Measurements from ENCODE around the gene ARMH1.

Gene ARMH1

DNA sequence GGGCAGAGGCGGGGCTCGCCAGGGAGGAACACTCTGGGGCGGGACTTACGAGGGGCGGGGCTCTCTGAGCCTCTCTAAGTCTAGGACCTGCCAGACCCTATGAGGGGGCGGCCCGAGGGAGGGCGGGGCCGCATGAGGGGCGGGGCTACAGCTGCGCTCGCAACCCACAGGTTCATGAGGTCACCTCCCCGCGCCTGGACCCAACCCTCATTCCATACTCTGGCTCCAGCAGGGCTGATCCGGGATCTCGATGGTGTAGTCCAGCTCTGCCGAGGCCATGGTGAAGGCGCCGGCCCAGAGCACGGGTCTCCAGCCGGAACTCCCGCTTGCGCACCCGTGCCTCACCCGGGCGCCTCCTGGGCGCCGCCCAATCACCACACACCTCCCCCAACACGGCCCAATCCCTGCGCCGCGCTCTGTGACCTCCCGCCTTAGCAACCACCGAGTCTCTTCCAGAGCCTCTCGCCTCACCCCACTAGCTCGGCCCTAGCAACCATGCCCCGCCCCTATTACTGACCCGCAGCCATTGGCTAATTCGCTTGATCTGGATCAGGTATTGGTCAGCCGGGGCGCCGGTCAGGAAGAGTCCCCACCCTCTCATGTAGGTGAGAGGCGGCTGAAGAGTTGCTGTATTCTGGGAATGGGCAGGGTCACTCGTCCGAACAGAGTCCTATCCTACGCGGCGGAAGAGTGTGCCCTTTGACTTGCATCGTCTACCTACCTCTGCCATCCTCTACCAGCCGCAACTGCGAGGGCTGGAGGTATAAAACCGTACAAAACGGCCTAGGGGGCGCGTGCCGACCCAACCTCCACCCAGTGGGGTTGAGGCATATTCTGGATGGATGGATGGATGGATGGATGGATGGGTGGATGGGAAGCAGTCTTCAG is at the start of gene ARMH1, which contains the start of gene TMEM53:
Gene ARMH1, plus strand, starts transcription at position 602 of the 888 bp plus-strand sequence. CDS start 14,984 bp downstream, outside the sequence.
Gene TMEM53, minus strand, starts transcription at position 369 of the 888 bp plus-strand sequence. Its CDS starts 90 bp downstream, at position 279.
- TF ChIP-seq GATA1 (IDR thresholded peaks at IDR 0.05; ENCODE audit: low read depth, low read length) (no peak), POLR2A (IDR thresholded peaks at IDR 0.05; ENCODE audit: low read length) (peak; percentile 74)
- peak; percentile 98 to 99 for DNase-seq

DNA sequence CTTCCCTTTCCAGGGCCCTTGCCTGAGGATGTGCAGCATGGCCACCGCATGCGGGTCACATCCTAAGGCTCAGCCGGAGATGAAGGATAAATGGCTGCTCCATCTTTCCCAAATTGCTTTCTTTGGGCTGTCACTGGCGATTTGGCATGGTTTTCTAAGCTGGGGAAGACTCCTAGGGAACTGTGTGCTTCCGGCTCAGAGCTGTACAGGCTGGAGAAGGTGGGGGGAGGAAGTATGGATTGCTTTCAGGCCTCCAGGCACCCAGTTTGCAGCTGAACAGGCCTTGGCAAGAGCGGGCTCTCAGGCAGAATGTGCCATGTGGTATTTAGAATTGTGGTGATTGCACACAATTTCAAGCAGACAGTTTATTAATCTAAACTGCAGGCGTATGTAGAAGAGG is 49.2 kb upstream of the ARMH1 start:
- DNase-seq = no peak
- no peak for TF ChIP-seq GATA1 (IDR thresholded peaks at IDR 0.05; ENCODE audit: low read depth, low read length)
- TF ChIP-seq POLR2A (IDR thresholded peaks at IDR 0.05; ENCODE audit: low read length) = no peak

DNA sequence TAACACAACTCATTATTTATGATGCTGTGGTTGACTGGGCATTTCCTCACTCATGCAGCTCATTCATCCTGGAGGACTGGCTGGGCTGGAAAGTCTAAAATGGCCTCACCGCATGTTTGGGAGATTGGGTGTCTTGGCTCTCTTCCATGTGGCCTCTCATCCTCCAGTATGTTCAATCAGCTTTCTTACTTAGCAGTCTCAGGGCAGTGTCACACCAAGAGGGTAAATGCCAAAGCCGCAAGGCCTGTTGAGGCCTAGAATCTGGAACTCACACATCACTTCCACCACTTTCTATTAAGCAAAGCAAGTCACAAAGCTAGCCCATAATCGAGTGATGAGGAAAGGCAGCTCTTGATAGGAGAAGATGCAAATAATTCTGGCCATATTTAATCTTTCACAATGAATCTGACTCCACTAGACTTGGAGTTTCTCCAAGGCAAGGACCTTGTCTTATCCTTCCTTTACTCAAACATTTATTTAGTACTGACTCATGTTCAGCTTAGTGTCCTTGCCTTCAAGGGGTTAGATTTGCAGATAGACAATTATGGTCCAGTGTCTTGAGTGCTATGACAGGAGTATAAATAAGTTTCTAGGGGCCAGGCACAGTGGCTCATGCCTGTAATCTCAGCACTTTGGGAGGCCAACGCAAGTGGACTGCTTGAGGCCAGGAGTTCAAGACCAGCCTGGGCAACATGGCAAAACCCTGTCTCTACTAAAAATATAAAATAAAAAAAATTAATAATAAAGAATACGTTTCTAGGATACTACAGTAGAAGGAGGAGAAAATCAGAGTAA is 45.4 kb upstream of the ARMH1 start:
- TF ChIP-seq GATA1 (IDR thresholded peaks at IDR 0.05; ENCODE audit: low read depth, low read length) (no peak), POLR2A (IDR thresholded peaks at IDR 0.05; ENCODE audit: low read length) (no peak)
- peak in 1 of 2 experiments; percentile 40 for DNase-seq

DNA sequence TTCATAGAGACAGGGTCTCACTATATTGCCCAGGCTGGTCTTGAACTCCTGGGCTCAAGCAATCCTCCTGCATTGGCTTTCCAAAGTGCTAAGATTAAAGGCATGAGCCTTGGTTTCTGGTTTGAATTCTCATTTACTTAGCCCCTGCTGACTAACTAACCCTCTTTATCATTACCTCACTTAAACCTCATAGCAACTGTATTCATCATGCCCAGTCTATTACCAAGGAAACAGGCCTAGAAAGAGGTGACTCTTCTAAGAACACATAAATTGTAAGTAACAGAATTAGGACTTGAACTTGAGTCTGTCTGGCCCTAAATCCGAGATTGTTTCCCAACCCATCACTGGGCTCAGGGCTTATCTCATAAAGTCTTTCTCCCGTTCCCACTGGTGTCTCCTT is 44.4 kb upstream of the ARMH1 start:
- DNase-seq = no peak
- TF ChIP-seq GATA1 (IDR thresholded peaks at IDR 0.05; ENCODE audit: low read depth, low read length) (no peak), POLR2A (IDR thresholded peaks at IDR 0.05; ENCODE audit: low read length) (no peak)

DNA sequence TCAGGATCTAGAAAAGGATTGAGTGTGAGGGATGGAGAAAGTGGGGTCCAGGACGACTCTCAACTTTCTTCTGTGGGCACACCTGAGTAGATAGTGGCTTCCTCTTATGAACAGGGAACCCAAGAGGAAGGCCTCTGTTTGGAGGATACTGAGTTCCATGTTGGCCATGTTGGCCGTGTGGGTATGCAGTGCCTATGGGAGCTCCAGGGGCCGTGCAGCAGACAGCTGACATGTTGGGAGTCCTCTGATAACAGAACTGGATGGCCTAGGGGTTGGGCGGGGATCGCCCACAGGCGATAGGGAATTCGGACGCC is 43.2 kb upstream of the ARMH1 start:
- TF ChIP-seq POLR2A (IDR thresholded peaks at IDR 0.05; ENCODE audit: low read length) = no peak
- no peak for TF ChIP-seq GATA1 (IDR thresholded peaks at IDR 0.05; ENCODE audit: low read depth, low read length)
- no peak for DNase-seq

DNA sequence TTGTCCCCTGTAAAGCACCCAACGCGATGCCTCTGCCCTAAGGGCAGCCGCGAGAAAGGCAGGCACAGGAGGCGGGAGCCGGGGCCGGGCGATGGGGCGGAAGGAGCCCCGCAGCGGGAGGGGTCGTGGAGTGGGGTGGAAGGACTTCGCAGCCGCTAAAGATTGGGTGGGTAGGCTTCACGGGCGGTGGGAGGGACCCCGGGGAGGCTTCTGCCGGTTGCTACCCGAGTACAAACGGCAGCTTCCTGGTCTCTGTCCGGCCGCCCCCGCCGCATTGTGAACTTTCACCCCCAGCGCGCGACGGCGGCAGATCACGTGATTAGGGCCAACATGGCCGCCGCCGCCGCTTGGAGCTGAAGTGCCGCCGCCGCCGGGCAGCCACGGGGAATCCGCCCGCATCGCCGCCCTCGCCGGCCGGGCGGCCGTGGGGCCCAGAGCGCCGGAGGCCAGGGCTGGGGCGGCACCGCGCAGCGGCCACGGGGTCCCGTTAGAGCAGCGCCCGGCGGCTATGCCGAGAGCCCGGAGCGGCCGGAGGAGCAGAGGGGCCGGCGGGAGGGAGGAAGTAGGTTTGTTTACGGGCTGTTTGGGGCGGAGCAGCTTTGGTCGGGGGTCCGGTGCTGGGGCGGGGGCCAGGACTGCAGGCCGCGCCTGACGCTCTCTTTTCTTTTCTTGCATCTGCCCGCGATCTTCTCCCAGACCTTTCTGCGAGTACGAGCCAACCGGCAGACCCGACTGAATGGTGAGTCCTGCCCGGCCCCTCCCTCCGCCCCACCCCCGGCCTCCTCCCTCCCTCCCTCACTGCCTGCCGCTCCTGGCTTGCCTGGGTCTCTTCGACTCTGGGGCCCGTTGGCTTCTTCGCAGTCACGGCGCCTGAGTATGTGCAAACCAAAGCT is 42.6 kb upstream of the ARMH1 start:
- TF ChIP-seq GATA1 (IDR thresholded peaks at IDR 0.05; ENCODE audit: low read depth, low read length) (no peak), POLR2A (IDR thresholded peaks at IDR 0.05; ENCODE audit: low read length) (peak; percentile 81)
- DNase-seq = peak; percentile 92 to 93

DNA sequence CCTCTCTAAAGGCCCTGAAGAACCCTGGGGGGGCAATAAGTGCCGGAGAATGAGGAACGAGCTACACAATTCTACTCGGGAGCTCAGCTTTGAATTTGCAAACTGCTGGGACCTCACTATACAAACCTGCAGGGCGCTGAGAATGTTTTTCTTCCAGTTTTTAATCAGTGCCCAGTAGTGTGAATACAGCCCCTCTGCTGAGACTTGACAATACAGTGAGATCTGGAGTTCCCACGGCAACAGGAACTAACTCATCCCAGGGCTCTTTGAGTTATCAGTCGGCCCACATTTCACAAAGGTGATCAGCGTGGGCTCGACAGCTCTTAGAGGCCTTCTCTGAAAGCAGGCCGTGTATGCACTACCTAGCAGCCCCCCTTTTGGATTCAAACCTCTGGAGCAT is 41.9 kb upstream of the ARMH1 start:
- TF ChIP-seq GATA1 (IDR thresholded peaks at IDR 0.05; ENCODE audit: low read depth, low read length) = no peak
- no peak for TF ChIP-seq POLR2A (IDR thresholded peaks at IDR 0.05; ENCODE audit: low read length)
- peak; percentile 73 to 86 for DNase-seq

DNA sequence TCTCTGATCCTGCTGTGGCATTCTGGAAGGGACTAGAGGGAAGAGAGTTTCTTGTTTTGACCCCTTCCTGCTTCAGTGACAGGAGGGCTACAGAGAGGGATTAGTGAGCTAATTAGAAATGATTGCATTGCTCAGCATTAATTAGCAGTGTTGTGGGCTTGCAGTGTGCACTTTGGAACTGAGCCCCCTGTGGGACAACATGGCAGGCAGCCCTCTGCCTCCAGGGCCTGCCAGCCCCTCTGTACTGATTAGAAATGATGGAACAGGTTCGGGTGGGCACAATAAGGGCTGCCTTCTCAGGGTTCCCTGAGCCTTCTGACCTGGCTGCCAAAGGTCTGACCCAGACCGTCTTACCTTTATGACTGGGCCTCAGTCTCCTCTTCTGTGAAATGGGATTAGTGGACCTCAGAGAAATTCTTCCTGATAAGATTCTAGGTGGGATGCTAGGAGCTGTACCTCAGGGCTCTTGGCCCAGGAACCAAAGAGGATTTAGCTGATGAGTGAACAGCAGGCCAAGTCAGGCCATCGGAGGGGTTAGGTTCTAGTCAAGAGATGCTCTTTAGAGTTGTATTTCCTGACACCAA is 39.8 kb upstream of the ARMH1 start:
- no peak for TF ChIP-seq POLR2A (IDR thresholded peaks at IDR 0.05; ENCODE audit: low read length)
- no peak for DNase-seq

DNA sequence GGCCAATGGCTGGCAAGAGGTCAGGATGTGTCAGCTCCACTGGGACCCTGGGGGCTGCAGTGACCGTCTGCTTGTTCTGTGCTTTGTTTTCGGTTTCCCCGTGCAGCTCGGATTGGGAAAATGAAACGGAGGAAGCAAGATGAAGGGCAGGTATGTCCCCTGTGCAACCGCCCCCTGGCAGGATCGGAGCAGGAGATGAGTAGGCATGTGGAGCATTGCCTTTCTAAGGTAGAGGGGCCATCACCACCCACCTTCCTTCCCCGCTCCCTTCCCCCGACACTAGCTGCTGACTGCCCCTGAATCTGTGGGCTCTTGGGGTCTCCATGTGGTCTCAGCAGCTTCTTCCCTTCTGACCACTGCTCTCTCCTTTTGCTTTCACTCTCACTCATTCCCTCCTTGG is 39.1 kb upstream of the ARMH1 start:
- TF ChIP-seq GATA1 (IDR thresholded peaks at IDR 0.05; ENCODE audit: low read depth, low read length) = no peak
- TF ChIP-seq POLR2A (IDR thresholded peaks at IDR 0.05; ENCODE audit: low read length) = no peak
- no peak for DNase-seq

DNA sequence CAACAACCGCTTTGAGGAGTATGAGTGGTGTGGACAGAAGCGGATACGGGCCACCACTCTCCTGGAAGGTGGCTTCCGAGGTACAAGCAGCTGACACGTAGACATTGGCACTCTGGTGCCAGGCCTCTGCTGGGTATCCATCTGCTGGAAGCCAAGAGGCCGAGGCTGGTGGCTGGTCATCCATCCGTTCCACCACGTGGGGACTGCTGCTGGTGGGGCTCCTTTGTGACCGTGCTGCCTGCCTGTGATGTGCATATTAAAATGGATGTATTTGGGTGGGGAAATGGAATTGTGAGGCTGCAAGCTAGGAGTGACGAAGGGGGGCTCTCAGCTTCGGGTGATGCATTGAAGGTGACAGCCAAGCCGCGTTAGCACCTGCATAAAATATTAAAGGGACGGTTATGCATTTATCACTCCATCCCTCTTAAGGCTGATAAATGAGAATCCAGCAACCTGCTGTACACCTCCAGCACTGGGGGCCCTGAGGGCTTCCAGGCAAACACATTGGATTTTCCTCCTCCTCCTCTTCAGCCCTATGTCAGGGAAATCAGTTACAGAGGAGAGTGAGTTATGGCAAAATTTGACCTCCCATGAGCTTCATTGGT is 38.3 kb upstream of the ARMH1 start:
- no peak for DNase-seq
- TF ChIP-seq GATA1 (IDR thresholded peaks at IDR 0.05; ENCODE audit: low read depth, low read length) = no peak
- TF ChIP-seq POLR2A (IDR thresholded peaks at IDR 0.05; ENCODE audit: low read length) = no peak

DNA sequence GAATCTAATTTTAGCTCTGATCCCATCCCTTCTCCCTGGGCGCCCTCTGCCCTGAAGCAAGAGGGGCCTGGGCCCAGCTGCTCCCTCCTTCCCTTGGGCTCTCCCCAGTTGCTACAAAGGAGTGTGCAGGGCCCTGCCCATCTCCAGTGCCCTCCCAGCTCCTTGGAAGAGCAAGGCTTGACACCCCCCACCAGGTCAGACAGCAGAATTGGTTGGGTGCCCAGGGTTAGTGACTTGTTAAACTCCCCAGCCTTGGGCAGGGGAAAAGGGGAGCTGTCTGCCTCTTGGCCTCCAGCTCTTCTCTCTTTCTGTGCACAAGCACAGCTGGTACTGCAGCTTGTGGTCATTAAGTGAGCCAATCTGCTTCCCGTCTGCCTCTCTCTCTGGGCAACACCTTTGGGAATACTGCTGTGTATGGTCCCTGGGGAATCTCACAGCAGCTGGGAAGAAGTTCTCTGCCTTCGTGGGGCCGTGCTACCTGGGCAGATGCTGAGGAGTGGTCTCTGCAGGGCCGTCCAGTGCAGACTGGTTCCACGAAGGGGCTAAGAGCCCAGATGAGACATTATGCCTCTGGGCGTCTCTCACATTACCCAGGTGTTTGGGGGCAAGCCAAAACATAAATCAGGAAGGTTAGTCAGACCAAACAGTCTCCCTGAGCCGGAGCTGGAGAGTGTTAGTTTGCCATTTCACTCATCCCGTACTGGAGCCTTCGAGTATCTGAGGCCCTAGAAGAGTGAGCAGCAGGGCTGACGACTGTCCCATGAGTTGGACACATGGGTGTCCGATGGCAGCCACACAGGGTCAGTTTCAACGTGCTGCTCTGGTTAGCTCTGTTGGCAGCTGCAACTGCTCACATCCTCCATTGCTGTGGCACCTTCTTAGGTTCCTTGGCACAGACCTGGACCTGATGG is 37.6 kb upstream of the ARMH1 start:
- DNase-seq = peak; percentile 66 to 71
- no peak for TF ChIP-seq POLR2A (IDR thresholded peaks at IDR 0.05; ENCODE audit: low read length)
- no peak for TF ChIP-seq GATA1 (IDR thresholded peaks at IDR 0.05; ENCODE audit: low read depth, low read length)

All from erythroblast (primary cell).